WTC11 (cell line): ENCODE measurements around the gene GPC6.

Source experiments
- MXD4 ChIP-seq: fragments of 250-450 bp; sonication (Bioruptor Pico); IDR thresholded peaks from 2 replicates; pipeline ENCODE4 v1.8.0; 2021; ENCODE audit warnings: mild to moderate bottlenecking, moderate library complexity, borderline replicate concordance
- TF ChIP-seq, protein P1 (sequence below): fragments of 200-600 bp; IDR thresholded peaks from 2 replicates; pipeline ENCODE4 v1.8.0; 2022; ENCODE audit warnings: antibody characterized with exemption

DNA sequence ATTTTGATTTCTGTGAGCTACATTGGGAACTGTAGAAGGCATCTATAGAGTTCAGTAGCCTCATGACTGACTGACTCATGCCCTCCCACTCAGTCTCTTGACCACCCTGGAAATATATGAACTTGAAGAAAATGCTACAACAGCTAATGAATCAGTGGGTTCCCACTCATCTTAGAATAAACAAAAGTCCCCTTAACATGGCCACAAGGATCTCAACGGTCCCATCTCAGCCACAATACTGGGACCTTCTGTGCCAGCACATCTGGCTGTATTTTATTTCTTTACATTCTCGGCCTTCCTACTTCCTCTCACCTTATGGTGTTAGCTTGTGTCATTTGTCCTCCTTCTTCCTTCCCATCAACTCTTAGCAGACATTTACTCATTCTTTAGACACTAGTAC is 633.1 kb downstream of the GPC6 start:
- TF ChIP-seq, protein P1, sequence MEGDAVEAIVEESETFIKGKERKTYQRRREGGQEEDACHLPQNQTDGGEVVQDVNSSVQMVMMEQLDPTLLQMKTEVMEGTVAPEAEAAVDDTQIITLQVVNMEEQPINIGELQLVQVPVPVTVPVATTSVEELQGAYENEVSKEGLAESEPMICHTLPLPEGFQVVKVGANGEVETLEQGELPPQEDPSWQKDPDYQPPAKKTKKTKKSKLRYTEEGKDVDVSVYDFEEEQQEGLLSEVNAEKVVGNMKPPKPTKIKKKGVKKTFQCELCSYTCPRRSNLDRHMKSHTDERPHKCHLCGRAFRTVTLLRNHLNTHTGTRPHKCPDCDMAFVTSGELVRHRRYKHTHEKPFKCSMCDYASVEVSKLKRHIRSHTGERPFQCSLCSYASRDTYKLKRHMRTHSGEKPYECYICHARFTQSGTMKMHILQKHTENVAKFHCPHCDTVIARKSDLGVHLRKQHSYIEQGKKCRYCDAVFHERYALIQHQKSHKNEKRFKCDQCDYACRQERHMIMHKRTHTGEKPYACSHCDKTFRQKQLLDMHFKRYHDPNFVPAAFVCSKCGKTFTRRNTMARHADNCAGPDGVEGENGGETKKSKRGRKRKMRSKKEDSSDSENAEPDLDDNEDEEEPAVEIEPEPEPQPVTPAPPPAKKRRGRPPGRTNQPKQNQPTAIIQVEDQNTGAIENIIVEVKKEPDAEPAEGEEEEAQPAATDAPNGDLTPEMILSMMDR: no peak
- no peak for TF ChIP-seq MXD4
